GM19467 (cell line): ENCODE data around the gene ZNF586.
"Not testable (repeated sequence)": the region's sequence is repeated elsewhere in the genome, so short reads cannot be mapped to it uniquely, and the experiment has no call there.

Experiments
- ATAC-seq: cut with Tn5 transposase; IDR thresholded peaks from one replicate; pipeline ENCODE4 v1.9.1; 2021; ENCODE audit warnings: mild to moderate bottlenecking, moderate library complexity; ENCODE audit not compliant: unreplicated experiment

ZNF586 gene

GRCh38 chr19:57769345-57770131 is at the start of gene ZNF586:
Gene ZNF586, plus strand, starts transcription at chr19:57769676. Its CDS starts 167 bp downstream, at chr19:57769843.
- peak; percentile 91 for ATAC-seq

GRCh38 chr19:57719901-57720519 is 49.5 kb upstream of the ZNF586 start:
- no peak for ATAC-seq

GRCh38 chr19:57720878-57721277 is 48.6 kb upstream of the ZNF586 start:
- ATAC-seq = no peak

- not testable (repeated sequence) for ATAC-seq
These were observed 31.2 kb upstream of the ZNF586 start for GRCh38 chr19:57738320-57738719.

GRCh38 chr19:57738770-57739169 is 30.7 kb upstream of the ZNF586 start:
- not testable (repeated sequence) for ATAC-seq

GRCh38 chr19:57746580-57747471 is 22.6 kb upstream of the ZNF586 start, which contains the start of gene ZNF776:
Gene ZNF776, plus strand, starts transcription at chr19:57746815. Its CDS starts 244 bp downstream, at chr19:57747059.
- ATAC-seq = peak; percentile 95

GRCh38 chr19:57747472-57747807 is 22.0 kb upstream of the ZNF586 start:
- ATAC-seq = no peak

GRCh38 chr19:57748029-57748428 is 21.4 kb upstream of the ZNF586 start:
- ATAC-seq = no peak

- no peak for ATAC-seq
These were observed 15.3 kb upstream of the ZNF586 start for GRCh38 chr19:57754091-57754673.

GRCh38 chr19:57755031-57755430 is 14.4 kb upstream of the ZNF586 start:
- no peak for ATAC-seq

GRCh38 chr19:57757941-57758340 is 11.5 kb upstream of the ZNF586 start:
- ATAC-seq = no peak

GRCh38 chr19:57759096-57759495 is 10.4 kb upstream of the ZNF586 start:
- no peak for ATAC-seq

GRCh38 chr19:57771417-57771816 is 1.9 kb downstream of the ZNF586 start:
- no peak for ATAC-seq

GRCh38 chr19:57773488-57773887 is 4.0 kb downstream of the ZNF586 start:
- no peak for ATAC-seq

- ATAC-seq = no peak
These were observed 7.4 kb downstream of the ZNF586 start for GRCh38 chr19:57776764-57777296.

- no peak for ATAC-seq
These were observed 8.9 kb downstream of the ZNF586 start for GRCh38 chr19:57778336-57778735.

- ATAC-seq = no peak
These were observed 9.9 kb downstream of the ZNF586 start for GRCh38 chr19:57779220-57779845.

GRCh38 chr19:57786286-57786685 is 16.8 kb downstream of the ZNF586 start:
- no peak for ATAC-seq

- no peak for ATAC-seq
These were observed 17.4 kb downstream of the ZNF586 start for GRCh38 chr19:57786906-57787305.

- no peak for ATAC-seq
These were observed 18.7 kb downstream of the ZNF586 start for GRCh38 chr19:57788114-57788692.
